Activated effector memory CD4-positive, alpha-beta T cell treated with anti-CD3 and anti-CD28 coated beads, Interleukin-2, amount 50 U/mL, for 16 hours (primary cell): ENCODE data around the gene YTHDF2.

ENCODE experiments used
- DNase-seq: peaks from one replicate; pipeline ENCODE4 v3.0.0-alpha.2; 2020

The YTHDF2 gene

GRCh38 chr1:28803662-28804061, 66.9 kb downstream of the YTHDF2 start:
- DNase-seq = no peak

GRCh38 chr1:28804071-28804470, 67.3 kb downstream of the YTHDF2 start:
- DNase-seq = no peak

GRCh38 chr1:28807046-28807445, 70.3 kb downstream of the YTHDF2 start:
- no peak for DNase-seq

GRCh38 chr1:28807986-28808385, 71.2 kb downstream of the YTHDF2 start:
- DNase-seq = no peak

GRCh38 chr1:28811369-28811765, 74.6 kb downstream of the YTHDF2 start:
- DNase-seq = no peak

- DNase-seq = no peak
Measured at GRCh38 chr1:28811766-28812668, 75.3 kb downstream of the YTHDF2 start, which contains the start of gene OPRD1. TSS of gene OPRD1 (plus strand) at chr1:28812170. CDS start at chr1:28812384, 214 bp downstream.

- no peak for DNase-seq
Measured at GRCh38 chr1:28812669-28813468, 76.1 kb downstream of the YTHDF2 start.

- no peak for DNase-seq
Measured at GRCh38 chr1:28813931-28814465, 77.3 kb downstream of the YTHDF2 start.

GRCh38 chr1:28815533-28816185, 78.9 kb downstream of the YTHDF2 start:
- peak; percentile 63 for DNase-seq

GRCh38 chr1:28817133-28817532, 80.4 kb downstream of the YTHDF2 start:
- DNase-seq = no peak

GRCh38 chr1:28819020-28819419, 82.3 kb downstream of the YTHDF2 start:
- no peak for DNase-seq
